GM23338 (cell line): ENCODE measurements around the gene MAP3K5. TPM values are rescaled to one million over a fixed set of nuclear protein-coding genes. Genes with fewer than 3 reads are reported as not detected.

Source experiments
- ATAC-seq: fragments of 200-7000 bp; cut with Tn5 transposase; 3 replicates; pipeline ENCODE4 v1.9.1; 2020
- DNase-seq: peaks from one replicate; pipeline ENCODE4 v3.0.0-alpha.2; 2015; ENCODE audit warnings: low spot score
- H2AFZ ChIP-seq: fragments of 200-600 bp; sonication (generic); 2 replicates; pipeline ENCODE4 v1.8.0; 2016; ENCODE audit warnings: antibody characterized with exemption, mild to moderate bottlenecking, moderate library complexity
- H3F3A ChIP-seq: fragments of 200-600 bp; sonication (generic); replicated peaks from 2 replicates; pipeline ENCODE4 v1.8.0; 2017; ENCODE audit warnings: antibody characterized with exemption, mixed run types, low read depth
- H3K27ac ChIP-seq: fragments of 200-600 bp; sonication (generic); 2 replicates; pipeline ENCODE4 v1.6.1; 2016; ENCODE audit warnings: low read depth
- H3K27me3 ChIP-seq: fragments of 200-600 bp; sonication (generic); 2 replicates; pipeline ENCODE4 v1.8.0; 2016; ENCODE audit warnings: mild to moderate bottlenecking, mixed run types, moderate library complexity; ENCODE audit not compliant: insufficient read depth
- H3K36me3 ChIP-seq: fragments of 200-600 bp; sonication (generic); 2 replicates; pipeline ENCODE4 v1.8.0; 2016; ENCODE audit warnings: mild to moderate bottlenecking; ENCODE audit not compliant: insufficient read depth
- H3K4me1 ChIP-seq: fragments of 200-600 bp; sonication (generic); 2 replicates; pipeline ENCODE4 v1.8.0; 2016; ENCODE audit warnings: mild to moderate bottlenecking, moderate library complexity; ENCODE audit not compliant: insufficient read depth
- H3K4me2 ChIP-seq: fragments of 200-600 bp; sonication (generic); 2 replicates; pipeline ENCODE4 v1.7.1; 2017; ENCODE audit warnings: mixed run types
- H3K4me3 ChIP-seq: fragments of 200-600 bp; sonication (generic); 2 replicates; pipeline ENCODE4 v1.6.1; 2016; ENCODE audit warnings: mixed run types
- H3K79me2 ChIP-seq: fragments of 200-600 bp; sonication (generic); replicated peaks from 2 replicates; pipeline ENCODE4 v1.8.0; 2017; ENCODE audit warnings: mild to moderate bottlenecking; ENCODE audit not compliant: insufficient read depth
- H3K9me2 ChIP-seq: fragments of 200-600 bp; sonication (generic); 2 replicates; pipeline ENCODE4 v1.8.0; 2017; ENCODE audit not compliant: insufficient read depth
- H4K20me1 ChIP-seq: fragments of 200-600 bp; sonication (generic); replicated peaks from 2 replicates; pipeline ENCODE4 v1.8.0; 2017; ENCODE audit warnings: mild to moderate bottlenecking; ENCODE audit not compliant: insufficient read depth
- H3K27ac Mint-ChIP-seq: 2 replicates; pipeline ENCODE4 v1.8.0; 2020; ENCODE audit warnings: inconsistent platforms, mild to moderate bottlenecking, moderate library complexity, mixed read lengths
- H3K27me3 Mint-ChIP-seq: 3 replicates; pipeline ENCODE4 v1.8.0; 2022; ENCODE audit warnings: low read depth, mild to moderate bottlenecking, moderate library complexity, mixed read lengths, inconsistent platforms; ENCODE audit not compliant: insufficient read depth, poor library complexity
- H3K36me3 Mint-ChIP-seq: 3 replicates; pipeline ENCODE4 v1.8.0; 2021; ENCODE audit warnings: low read depth, mild to moderate bottlenecking, inconsistent platforms, moderate library complexity, mixed read lengths
- H3K4me1 Mint-ChIP-seq: 3 replicates; pipeline ENCODE4 v1.8.0; 2020; ENCODE audit warnings: mild to moderate bottlenecking, inconsistent platforms, mixed read lengths
- H3K4me3 Mint-ChIP-seq: 3 replicates; pipeline ENCODE4 v1.8.0; 2021; ENCODE audit warnings: moderate library complexity, mild to moderate bottlenecking, inconsistent platforms, mixed read lengths
- H3K9me3 Mint-ChIP-seq: 3 replicates; pipeline ENCODE4 v1.8.0; 2020; ENCODE audit warnings: moderate library complexity, mild to moderate bottlenecking, inconsistent platforms, mixed read lengths
- CREB1 ChIP-seq: fragments of 250-450 bp; sonication (Bioruptor Pico); IDR thresholded peaks from 2 replicates; pipeline ENCODE4 v1.5.0; 2020; ENCODE audit warnings: low read depth, mild to moderate bottlenecking, moderate library complexity
- EZH2 ChIP-seq: fragments of 200-600 bp; sonication (generic); IDR thresholded peaks from one replicate; pipeline ENCODE4 v1.8.0; 2017; ENCODE audit warnings: antibody characterized with exemption, mild to moderate bottlenecking, low read depth; ENCODE audit not compliant: unreplicated experiment
- EZH2phosphoT487 ChIP-seq: fragments of 200-600 bp; sonication (generic); IDR thresholded peaks from one replicate; pipeline ENCODE4 v1.8.1; 2018; ENCODE audit warnings: antibody characterized with exemption; ENCODE audit not compliant: unreplicated experiment
- JUNB ChIP-seq: IDR thresholded peaks from one replicate; pipeline ENCODE4 v1.6.1; 2016; ENCODE audit warnings: antibody characterized with exemption; ENCODE audit not compliant: unreplicated experiment
- ZNF114 ChIP-seq: fragments of 250-450 bp; sonication (Bioruptor Pico); IDR thresholded peaks from 2 replicates; pipeline ENCODE4 v1.5.0; 2020; ENCODE audit warnings: mild to moderate bottlenecking, moderate library complexity
- ZNF331 ChIP-seq: fragments of 250-450 bp; sonication (Bioruptor Pico); IDR thresholded peaks from 2 replicates; pipeline ENCODE4 v1.5.0; 2020; ENCODE audit warnings: low read depth, mild to moderate bottlenecking, moderate library complexity
- polyA plus RNA-seq: library from polyadenylated mRNA; unstranded; fragments of >200 nt; fragmentation: Nextera tagmentation; extraction: Ambion mirVana; gene quantifications from 2 replicates; pipeline ENCODE4 v1.2.1, GENCODE V29; 2016
- total RNA-seq: library from RNA; depleted of rRNA; stranded (reverse); fragments of >200 nt; shearing (Covaris generic); gene quantifications from 2 replicates; pipeline ENCODE4 v1.2.3, GENCODE V29; 2014
- TF ChIP-seq, protein P1 (sequence below): IDR thresholded peaks from 2 replicates; pipeline ENCODE4 v1.6.1; 2016; ENCODE audit warnings: antibody characterized with exemption
- TF ChIP-seq, protein P2 (sequence below), 2 experiments: fragments of 200-600 bp in 1 of 2; sonication (generic) in 1 of 2; conservative IDR thresholded peaks; 2 replicates each; pipeline versions ENCODE4 v1.5.1 to v1.6.1; 2016 to 2017; ENCODE audit warnings: antibody characterized with exemption in 2 of 2, low read depth in 2 of 2, mild to moderate bottlenecking in 2 of 2, moderate library complexity in 1 of 2
- TF ChIP-seq, protein P3 (sequence below): IDR thresholded peaks from one replicate; pipeline ENCODE4 v1.6.1; 2018; ENCODE audit warnings: antibody characterized with exemption; ENCODE audit not compliant: unreplicated experiment
- TF ChIP-seq, protein P4 (sequence below): fragments of 250-450 bp; sonication (Bioruptor Pico); IDR thresholded peaks from 2 replicates; pipeline ENCODE4 v1.5.0; 2020; ENCODE audit warnings: mild to moderate bottlenecking, moderate library complexity

Gene MAP3K5
- total and polyA plus RNA-seq, 2 experiments from 2014 or later: 0.76 to 2.8 TPM

DNA sequence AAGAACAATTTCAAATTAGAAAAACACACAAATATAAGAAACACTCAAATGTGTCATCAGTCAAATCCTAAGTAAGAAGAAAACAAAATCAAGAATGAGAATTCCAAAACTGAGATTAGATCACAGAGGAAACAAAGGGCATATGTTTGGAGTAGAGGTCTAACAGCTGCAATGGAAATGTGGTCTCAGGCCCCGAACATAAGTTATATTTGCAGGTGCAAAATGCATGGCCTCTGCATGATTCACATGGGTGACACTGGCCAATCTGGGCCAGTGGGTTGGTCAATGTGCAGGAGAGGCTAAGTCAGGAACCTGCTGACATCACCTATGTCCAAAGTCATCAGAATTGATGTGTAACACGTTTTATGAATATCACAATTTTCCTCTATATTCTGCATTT lies 133.6 kb downstream of the MAP3K5 start:
- Histone ChIP-seq H3K79me2 (no peaks in the 10 kb centered on the region), H3K27ac (no peak overlapping the region), H3K36me3 (no peaks in the 10 kb centered on the region), H3K4me1 (no peaks in the 10 kb centered on the region), H4K20me1 (no peaks in the 10 kb centered on the region), H3K27me3 (no peaks in the 10 kb centered on the region), H3K9me2 (no peaks in the 10 kb centered on the region), H3F3A (no peaks in the 10 kb centered on the region), H3K4me3 (no peak overlapping the region), H3K4me2 (no peak overlapping the region), H2AFZ (no peak overlapping the region)
- DNase-seq: no peak
- Mint-ChIP-seq H3K27ac (no peak overlapping the region), H3K4me1 (no peaks in the 10 kb centered on the region), H3K9me3 (no peaks in the 10 kb centered on the region), H3K4me3 (no peak overlapping the region), H3K36me3 (no peaks in the 10 kb centered on the region), H3K27me3 (no peaks in the 10 kb centered on the region)
- TF ChIP-seq EZH2phosphoT487 (no peak), ZNF331 (no peak), EZH2 (no peak), CREB1 (CRISPR knock-in tag) (no peak), ZNF114 (CRISPR knock-in tag) (no peak), JUNB (no peak)
- TF ChIP-seq, protein P1, sequence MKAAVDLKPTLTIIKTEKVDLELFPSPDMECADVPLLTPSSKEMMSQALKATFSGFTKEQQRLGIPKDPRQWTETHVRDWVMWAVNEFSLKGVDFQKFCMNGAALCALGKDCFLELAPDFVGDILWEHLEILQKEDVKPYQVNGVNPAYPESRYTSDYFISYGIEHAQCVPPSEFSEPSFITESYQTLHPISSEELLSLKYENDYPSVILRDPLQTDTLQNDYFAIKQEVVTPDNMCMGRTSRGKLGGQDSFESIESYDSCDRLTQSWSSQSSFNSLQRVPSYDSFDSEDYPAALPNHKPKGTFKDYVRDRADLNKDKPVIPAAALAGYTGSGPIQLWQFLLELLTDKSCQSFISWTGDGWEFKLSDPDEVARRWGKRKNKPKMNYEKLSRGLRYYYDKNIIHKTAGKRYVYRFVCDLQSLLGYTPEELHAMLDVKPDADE: no peak
- TF ChIP-seq, protein P2, sequence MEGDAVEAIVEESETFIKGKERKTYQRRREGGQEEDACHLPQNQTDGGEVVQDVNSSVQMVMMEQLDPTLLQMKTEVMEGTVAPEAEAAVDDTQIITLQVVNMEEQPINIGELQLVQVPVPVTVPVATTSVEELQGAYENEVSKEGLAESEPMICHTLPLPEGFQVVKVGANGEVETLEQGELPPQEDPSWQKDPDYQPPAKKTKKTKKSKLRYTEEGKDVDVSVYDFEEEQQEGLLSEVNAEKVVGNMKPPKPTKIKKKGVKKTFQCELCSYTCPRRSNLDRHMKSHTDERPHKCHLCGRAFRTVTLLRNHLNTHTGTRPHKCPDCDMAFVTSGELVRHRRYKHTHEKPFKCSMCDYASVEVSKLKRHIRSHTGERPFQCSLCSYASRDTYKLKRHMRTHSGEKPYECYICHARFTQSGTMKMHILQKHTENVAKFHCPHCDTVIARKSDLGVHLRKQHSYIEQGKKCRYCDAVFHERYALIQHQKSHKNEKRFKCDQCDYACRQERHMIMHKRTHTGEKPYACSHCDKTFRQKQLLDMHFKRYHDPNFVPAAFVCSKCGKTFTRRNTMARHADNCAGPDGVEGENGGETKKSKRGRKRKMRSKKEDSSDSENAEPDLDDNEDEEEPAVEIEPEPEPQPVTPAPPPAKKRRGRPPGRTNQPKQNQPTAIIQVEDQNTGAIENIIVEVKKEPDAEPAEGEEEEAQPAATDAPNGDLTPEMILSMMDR (conservative IDR thresholded peaks at IDR 0.05; ENCODE audit: low read depth in 2 of 2): no peak
- TF ChIP-seq, protein P3, sequence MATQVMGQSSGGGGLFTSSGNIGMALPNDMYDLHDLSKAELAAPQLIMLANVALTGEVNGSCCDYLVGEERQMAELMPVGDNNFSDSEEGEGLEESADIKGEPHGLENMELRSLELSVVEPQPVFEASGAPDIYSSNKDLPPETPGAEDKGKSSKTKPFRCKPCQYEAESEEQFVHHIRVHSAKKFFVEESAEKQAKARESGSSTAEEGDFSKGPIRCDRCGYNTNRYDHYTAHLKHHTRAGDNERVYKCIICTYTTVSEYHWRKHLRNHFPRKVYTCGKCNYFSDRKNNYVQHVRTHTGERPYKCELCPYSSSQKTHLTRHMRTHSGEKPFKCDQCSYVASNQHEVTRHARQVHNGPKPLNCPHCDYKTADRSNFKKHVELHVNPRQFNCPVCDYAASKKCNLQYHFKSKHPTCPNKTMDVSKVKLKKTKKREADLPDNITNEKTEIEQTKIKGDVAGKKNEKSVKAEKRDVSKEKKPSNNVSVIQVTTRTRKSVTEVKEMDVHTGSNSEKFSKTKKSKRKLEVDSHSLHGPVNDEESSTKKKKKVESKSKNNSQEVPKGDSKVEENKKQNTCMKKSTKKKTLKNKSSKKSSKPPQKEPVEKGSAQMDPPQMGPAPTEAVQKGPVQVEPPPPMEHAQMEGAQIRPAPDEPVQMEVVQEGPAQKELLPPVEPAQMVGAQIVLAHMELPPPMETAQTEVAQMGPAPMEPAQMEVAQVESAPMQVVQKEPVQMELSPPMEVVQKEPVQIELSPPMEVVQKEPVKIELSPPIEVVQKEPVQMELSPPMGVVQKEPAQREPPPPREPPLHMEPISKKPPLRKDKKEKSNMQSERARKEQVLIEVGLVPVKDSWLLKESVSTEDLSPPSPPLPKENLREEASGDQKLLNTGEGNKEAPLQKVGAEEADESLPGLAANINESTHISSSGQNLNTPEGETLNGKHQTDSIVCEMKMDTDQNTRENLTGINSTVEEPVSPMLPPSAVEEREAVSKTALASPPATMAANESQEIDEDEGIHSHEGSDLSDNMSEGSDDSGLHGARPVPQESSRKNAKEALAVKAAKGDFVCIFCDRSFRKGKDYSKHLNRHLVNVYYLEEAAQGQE: no peak
- TF ChIP-seq, protein P4, sequence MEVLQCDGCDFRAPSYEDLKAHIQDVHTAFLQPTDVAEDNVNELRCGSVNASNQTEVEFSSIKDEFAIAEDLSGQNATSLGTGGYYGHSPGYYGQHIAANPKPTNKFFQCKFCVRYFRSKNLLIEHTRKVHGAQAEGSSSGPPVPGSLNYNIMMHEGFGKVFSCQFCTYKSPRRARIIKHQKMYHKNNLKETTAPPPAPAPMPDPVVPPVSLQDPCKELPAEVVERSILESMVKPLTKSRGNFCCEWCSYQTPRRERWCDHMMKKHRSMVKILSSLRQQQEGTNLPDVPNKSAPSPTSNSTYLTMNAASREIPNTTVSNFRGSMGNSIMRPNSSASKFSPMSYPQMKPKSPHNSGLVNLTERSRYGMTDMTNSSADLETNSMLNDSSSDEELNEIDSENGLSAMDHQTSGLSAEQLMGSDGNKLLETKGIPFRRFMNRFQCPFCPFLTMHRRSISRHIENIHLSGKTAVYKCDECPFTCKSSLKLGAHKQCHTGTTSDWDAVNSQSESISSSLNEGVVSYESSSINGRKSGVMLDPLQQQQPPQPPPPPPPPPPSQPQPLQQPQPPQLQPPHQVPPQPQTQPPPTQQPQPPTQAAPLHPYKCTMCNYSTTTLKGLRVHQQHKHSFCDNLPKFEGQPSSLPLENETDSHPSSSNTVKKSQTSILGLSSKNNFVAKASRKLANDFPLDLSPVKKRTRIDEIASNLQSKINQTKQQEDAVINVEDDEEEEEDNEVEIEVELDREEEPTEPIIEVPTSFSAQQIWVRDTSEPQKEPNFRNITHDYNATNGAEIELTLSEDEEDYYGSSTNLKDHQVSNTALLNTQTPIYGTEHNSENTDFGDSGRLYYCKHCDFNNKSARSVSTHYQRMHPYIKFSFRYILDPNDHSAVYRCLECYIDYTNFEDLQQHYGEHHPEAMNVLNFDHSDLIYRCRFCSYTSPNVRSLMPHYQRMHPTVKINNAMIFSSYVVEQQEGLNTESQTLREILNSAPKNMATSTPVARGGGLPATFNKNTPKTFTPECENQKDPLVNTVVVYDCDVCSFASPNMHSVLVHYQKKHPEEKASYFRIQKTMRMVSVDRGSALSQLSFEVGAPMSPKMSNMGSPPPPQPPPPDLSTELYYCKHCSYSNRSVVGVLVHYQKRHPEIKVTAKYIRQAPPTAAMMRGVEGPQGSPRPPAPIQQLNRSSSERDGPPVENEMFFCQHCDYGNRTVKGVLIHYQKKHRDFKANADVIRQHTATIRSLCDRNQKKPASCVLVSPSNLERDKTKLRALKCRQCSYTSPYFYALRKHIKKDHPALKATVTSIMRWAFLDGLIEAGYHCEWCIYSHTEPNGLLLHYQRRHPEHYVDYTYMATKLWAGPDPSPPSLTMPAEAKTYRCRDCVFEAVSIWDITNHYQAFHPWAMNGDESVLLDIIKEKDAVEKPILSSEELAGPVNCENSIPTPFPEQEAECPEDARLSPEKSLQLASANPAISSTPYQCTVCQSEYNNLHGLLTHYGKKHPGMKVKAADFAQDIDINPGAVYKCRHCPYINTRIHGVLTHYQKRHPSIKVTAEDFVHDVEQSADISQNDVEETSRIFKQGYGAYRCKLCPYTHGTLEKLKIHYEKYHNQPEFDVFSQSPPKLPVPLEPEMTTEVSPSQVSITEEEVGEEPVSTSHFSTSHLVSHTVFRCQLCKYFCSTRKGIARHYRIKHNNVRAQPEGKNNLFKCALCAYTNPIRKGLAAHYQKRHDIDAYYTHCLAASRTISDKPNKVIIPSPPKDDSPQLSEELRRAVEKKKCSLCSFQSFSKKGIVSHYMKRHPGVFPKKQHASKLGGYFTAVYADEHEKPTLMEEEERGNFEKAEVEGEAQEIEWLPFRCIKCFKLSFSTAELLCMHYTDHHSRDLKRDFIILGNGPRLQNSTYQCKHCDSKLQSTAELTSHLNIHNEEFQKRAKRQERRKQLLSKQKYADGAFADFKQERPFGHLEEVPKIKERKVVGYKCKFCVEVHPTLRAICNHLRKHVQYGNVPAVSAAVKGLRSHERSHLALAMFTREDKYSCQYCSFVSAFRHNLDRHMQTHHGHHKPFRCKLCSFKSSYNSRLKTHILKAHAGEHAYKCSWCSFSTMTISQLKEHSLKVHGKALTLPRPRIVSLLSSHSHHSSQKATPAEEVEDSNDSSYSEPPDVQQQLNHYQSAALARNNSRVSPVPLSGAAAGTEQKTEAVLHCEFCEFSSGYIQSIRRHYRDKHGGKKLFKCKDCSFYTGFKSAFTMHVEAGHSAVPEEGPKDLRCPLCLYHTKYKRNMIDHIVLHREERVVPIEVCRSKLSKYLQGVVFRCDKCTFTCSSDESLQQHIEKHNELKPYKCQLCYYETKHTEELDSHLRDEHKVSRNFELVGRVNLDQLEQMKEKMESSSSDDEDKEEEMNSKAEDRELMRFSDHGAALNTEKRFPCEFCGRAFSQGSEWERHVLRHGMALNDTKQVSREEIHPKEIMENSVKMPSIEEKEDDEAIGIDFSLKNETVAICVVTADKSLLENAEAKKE (CRISPR knock-in tag): no peak
- ATAC-seq: no peak
